Amygdala (tissue), 56 donors: Measurements from ENCODE around the gene SLC17A9.
A peak's percentile ranks its signal among the peaks of the same experiment; 100 is the strongest.

ENCODE experiments used
- DNase-seq, 56 donors: peaks; one replicate each; lab custom pipeline; 2025; lab: John Stamatoyannopoulos, UW

The SLC17A9 gene

DNA sequence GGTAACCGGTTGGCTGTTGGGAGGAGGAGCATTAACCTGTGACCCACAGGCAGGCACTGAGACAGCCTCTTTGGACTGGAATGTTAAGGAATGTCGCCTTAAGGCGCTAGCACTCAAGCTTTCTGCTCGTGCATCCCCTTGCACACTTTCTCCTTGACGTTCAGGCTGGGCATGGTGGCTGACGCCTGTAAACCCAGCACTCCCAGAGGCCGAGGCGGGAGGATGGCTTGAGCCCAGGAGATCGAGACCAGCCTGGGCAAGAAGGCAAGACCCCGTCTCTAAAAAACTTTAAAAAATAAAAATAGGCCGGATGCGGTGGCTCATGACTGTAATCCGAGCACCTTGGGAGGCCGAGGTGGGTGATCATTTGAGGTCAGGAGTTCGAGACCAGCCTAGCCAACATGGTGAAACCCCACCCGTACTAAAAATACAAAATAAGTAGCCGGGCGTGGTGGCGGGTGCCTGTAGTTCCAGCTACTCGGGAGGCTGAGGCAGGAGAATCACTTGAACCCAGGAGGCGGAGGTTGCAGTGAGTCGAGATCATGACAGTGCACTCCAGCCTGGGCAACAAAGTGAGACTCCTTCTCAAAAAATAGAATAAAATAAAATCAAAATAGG lies 16.4 kb upstream of the SLC17A9 start:
- DNase-seq, result no peak

DNA sequence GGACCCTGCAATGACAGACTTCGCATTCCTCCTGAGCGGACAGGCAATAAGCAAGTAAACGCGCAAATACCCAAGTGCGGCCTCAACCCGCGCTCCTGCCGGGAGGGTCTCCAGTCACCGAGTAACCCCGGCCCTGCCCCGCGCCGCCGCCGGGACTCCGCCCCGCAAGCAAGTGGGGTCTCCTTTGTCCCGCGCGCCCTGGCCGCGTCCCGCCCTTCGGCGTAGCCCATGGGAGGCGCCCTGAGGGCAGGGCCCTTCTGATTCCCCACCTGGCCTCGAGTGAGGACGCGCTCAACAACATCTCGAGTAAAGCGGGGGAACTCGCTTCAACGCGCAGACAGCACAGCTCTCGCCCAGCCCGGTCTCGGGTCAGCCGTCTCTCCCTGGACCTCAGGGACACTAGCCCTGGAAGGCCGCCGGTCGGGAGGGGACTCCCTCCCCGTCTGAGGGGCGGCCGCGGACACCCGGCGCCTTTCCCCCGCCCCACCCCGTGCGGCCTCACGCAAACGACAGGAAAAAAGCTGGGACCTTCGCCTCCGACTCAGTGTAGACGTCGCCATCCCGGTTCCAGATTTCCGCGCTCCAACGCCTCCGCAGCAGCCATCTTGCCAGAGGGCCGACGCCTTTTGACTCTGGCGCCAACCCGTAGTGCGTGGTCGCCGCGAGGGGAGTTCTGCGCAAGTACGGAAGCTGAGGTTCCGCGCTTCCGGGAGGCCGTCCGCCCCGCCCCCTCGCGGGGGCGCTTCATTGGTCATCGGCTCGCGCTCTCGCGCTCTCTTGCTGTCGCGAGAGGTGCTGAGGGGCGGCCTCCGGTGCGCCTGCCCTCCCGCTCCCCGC lies 15.0 kb upstream of the SLC17A9 start:
- peak; percentile 54 to 95 (median 89) for DNase-seq

DNA sequence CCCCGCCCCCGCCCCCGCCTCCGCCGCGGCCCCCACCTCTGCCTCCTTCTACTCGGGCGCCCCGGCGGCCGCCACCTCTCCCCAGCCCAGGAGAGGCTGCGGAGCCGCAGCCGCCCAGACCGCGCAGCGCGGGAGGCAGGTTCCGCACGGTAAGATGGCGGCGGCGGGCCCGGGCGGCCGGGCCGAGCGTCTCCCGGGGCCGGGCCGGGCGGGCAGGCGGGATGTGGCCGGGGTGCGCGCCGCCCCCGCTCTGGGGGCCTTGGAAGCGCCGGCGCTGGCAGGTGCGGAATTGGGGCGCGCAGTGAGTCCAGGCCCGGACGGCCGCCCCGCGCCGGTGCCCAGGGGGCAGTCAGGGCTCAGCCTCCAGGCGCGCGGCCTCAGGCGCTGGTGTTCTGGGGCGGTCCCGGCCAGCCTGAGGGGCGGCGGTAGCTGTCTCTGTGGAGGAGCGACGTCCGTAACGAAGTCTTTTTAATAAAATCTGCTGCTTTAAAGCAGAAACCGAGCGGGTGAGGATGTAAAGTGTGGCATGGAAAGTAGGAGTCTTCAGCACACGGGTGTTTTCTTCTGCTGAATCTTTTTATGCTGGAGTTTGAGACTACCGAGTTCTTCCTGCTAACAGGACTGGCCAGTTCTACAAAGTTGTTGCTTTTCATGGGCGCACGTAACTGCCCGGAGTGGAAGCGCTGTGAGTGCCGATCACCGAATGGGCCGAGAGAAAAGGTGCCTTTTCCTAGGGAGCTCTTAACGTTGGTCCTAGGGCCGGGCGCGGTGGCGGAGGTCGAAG lies 14.2 kb upstream of the SLC17A9 start, which contains the start of gene GID8:
GID8 (plus strand) TSS at position 43 of the 784 bp plus-strand sequence. CDS start 3,356 bp downstream, outside the sequence.
- DNase-seq, result peak in 12 of 56 donors; percentile 20 to 70 (median 53)

DNA sequence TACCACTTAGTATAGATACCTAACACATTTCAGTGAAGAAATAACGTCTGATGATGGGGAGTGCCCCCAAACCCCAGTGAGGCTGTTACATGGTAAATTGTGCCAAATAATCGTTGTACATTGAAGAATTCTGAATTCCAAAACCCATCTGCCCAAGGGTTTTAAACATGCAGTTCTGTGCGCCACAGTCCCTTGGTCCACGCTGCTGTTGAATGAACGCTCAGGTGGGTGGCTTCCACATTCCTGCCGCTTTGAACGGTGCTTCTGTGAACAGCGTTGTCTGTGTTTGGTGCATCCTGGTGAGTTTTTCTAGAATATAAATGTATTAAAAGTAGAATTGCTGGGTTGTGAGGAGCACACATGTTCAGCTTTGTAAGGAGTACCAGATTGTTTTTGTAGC lies 11.6 kb upstream of the SLC17A9 start:
- no peak for DNase-seq

DNA sequence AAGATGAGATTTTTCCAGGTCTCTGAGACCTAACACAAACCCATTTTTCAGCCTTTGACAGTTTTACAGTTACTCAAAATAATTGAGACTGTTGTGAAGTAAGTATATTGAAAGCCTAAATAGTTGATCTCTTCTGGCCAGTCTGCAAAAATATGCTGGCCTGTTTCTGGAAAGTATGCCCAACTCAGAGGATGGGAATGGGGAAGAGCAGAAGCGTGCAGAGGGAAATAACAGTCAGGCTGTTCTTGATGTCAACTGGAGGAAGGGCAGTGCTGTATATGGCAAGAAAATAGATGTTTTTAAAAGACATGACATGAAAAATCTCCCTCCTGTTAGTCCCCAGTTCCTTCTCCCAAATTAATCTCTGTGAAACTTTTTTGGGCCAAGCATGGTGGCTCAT lies 10.7 kb upstream of the SLC17A9 start:
- DNase-seq, result no peak

DNA sequence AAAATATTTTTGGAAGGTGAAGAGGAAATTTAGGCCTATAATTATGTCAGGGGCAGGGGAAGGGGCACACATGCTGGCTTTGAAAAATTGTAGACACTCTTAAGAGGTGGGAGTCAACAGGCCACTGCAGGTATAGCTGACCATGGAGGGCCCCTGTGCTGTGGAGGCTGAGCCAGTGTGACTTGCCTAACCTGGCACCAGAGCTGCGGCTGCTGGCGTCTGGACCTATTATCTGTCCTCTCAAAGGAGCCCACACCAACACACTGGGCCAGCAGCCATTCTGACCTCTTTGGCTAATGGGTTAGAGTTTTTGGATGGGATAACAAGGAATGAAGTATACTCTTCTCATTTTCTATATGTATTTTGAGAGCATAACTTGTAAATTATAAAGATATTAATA lies 10.1 kb upstream of the SLC17A9 start:
- DNase-seq, result no peak

DNA sequence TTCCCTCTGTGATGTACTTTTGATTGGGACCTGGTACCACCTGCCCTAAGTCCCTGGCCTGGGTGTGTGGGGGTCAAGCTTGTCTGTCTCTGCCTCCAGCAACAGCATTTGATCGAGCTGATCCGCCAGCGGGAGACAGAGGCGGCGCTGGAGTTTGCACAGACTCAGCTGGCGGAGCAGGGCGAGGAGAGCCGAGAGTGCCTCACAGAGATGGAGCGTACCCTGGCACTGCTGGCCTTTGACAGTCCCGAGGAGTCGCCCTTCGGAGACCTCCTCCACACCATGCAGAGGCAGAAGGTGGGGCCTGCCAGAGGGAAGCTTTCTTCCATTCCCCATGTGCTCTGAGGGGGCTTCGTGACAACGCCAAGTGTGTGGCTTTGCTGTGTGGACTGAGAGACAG lies 9.1 kb upstream of the SLC17A9 start:
- no peak for DNase-seq

DNA sequence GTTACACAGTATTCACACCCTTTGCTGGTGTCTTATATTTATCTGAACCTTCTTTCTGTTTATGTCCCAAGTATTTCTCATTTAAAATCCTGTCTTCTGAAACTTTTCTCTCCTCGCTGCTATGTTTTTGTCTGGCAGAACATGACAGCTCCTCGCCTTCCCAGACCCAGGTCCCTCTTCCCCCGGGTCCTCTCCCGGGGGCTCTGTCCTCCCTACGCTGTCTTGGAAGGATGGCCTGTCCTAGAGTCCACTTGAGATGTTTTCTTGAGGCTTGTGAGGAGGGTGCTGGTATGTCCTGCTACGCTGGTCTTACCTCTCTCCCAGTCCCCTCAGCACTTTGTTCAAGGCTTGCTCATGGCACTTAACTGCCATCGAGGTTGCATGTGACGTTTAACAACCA lies 8.3 kb upstream of the SLC17A9 start:
- no peak for DNase-seq

DNA sequence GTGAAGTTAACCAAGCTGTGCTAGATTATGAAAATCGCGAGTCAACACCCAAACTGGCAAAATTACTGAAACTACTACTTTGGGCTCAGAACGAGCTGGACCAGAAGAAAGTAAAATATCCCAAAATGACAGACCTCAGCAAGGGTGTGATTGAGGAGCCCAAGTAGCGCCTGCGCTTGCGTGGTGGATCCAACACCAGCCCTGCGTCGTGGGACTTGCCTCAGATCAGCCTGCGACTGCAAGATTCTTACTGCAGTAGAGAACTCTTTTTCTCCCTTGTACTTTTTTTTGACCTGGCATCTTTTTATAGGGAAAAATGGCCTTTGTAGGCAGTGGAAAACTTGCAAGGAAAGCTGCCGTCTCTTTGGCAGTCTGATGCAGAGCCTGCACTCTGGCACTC lies 7.8 kb upstream of the SLC17A9 start:
- no peak for DNase-seq

DNA sequence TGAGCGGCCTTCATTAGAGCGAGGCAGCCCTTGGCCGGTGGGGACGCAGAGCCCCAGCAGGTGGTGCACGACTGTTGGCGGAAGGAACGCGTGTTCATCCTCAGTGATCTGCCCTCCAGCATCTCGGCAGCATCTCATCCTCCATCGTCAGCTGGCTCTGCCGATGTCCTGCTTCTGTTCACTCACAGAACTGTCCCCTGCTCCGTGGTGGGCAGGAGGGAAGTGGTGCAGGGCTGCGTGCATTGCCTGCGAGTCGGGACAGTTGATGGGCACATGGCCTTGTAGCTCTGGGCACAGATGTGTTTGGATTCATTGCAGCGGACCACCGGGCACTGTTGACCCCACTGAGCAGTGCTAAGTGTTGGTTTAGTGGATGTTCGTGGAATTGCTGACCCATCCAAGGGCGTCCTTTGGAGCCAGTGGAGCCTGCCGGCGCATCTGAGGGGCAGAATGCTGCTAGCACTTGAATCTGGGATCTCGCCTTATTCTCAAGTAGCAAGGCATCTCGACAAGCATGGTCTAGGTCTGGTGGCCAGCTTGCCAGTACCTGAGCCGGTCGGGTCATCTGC lies 6.7 kb upstream of the SLC17A9 start:
- no peak for DNase-seq

DNA sequence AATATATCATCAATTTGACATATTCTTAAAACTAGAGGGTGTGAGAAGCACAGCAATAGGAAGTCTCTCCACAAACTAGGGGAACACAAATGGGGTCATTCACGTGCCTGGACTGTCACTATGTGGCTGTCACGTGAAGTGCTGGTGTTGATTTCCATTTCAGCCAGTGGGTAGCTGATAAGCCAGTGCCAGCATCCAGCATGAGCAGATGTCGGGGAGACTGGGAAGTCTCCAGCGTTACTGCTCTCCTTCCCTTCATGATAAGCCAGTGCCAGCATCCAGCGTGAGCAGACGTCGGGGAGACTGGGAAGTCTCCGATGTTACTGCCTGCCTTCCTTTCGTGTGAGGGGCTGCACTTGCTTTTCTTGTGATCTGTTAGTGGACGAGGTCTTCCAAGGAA lies 5.6 kb upstream of the SLC17A9 start:
- no peak for DNase-seq

DNA sequence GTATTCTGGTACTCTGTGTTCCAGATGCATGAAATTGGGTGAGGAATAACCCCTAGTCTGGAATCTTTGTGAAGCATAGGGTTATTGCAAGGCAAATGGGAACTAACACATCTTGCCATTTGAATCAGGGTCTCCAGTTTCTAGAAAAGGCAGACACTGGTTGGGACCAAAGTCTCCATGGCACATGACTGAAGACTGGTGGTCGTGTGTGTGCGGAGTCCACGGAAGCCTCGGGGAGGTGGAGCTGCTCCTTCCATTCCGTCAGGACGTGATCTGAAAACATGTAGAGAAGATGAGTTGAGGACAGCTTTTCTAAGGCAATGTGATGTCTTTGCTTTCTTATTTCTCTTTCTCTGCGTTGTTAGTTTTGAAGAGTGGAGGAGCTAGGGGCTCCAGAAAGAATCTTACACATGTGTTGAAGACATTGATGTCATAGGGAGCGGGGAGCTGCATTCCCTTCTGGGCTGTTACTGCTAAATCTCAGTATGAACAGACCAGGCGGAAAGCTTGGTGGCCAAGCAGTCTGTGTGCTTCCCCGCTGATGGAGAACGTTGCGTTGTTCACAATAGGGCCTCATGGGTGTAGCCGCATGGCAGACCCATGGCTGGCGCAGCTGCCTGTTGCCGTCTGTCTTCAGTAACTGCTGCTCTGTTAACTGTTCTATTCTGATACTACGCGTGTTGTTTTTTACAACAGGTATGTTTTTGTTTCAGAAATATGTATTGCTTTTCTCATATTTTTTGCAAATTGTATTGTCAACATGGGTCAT lies 4.8 kb upstream of the SLC17A9 start:
- DNase-seq, result no peak

DNA sequence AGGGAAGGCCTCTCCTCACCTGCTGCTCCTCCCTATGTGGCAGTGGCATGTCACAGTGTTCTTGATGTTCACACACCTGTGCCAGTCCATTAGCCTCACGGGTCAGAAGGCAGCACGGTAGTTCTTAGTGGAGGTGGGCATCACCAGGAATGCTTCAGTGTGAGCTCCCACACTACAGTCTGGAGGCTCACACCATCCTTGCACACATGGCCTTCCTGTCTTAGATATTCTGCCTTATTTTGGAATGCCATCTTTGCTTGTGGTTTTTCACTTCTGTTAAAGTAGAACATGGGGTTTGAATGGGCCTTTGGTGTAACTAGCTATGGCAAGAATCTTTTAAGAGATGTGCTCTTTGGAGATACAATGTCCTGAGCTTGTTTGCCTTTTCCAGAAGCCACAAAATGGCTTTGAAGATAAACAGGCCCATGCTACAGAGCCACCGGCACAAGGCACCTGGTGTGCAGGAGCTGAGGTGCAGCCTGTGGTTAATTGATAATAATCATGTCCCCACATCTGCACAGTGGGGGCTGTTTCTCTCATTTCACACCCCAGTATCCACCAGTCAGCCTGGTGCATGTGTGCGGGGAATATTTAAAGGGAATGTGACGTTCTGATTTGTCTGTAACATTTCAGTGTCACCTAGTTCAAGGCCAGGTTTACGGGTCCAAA lies 3.2 kb upstream of the SLC17A9 start:
- no peak for DNase-seq

DNA sequence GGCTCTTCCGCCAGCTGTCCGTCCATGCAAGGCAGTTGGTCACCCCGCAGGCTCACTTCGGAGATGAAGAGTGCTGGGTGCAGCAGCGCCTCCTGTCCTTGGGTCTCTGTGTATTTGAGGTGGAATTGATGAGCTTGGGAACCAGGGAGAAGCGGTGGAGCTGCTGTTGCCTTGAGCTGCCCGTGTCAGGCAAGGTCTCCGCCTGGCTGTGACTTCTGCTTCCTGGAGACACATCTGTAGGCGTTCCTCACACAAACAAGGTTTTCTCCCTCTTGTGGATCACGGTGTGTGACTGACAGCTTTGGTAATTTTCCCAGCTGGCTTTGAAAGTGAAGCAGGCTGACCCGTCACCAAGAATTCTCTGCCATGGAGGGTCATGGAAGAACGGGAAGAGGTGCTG lies 2.5 kb upstream of the SLC17A9 start:
- DNase-seq, result no peak

DNA sequence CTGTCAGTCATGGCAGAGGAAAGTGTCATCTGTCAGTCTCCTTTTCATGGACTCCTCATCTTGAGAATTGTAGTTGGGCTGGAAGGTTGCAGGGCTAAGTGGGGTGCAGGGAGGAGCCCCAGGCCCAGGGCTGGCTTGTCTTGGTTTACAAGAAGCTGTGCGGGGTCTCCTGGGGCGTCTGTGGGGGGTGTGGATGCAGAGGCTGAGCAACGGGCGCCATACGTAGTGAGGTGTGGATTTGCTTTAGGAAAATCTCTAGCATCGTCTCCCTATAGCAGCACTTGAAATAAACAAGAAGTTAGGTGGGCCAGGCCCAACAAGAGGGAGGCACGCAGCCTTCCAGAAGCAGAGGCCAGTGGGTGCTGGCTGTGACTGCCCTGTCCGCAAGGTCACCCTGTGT lies 1.8 kb upstream of the SLC17A9 start:
- no peak for DNase-seq

DNA sequence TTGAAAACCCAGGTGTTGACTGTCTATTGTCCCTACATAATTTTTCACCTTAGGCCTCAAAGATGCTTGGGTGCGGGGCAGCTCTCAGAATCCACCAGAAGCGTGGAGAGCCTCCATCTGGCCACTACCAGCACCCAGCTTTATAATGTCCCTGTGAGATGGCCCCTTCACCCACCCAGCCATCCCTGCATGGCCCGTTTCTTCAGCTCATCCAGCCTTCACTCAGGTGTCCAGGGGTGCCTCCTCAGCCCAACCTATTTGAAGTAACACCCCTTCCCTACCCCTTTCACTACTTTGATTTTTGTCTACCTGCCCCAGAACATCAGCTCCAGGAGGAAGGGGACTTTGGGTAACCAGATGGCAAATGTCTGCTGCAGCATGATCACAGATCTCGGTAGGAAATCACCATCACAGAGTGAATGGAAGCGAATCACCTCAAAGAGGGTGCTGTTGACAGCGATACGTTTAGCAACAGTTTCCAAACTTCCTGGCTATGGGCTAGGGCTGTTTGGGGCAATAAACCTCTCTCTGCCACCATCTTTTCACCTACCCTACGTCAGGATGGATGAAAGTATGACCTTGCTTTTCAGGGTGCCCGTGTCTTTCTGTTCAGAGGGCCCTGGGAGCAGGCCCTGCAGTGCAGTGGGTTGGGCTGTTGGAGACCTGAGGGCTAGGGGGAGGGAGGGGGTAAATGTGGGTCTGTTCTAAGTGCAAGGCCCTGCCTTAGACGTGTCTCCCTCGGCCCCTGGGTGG lies 1.2 kb upstream of the SLC17A9 start:
- no peak for DNase-seq

DNA sequence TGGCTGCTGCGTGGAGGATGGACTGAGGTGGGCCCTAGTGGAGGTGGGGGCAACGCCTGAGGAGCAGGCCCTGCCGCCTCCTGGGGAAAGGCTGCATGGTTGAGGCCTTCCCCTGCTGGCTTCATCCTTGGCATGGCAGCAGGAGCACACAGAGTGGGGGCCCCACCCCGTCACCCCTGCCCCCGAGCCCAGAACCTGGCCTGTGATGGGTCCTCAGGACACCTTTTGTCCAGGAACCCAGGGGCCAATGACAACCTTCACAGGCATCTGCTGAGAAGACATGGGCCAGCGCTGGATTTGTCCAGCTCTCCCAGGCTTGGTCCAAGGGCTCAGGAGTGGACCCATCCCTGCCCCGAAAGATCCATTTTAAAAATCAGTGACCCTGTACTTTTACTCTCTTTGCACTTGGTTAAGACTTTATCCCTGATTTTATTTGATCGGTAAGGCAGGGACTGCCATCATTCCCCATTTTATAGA lies 575 bp upstream of the SLC17A9 start:
- DNase-seq, result no peak

DNA sequence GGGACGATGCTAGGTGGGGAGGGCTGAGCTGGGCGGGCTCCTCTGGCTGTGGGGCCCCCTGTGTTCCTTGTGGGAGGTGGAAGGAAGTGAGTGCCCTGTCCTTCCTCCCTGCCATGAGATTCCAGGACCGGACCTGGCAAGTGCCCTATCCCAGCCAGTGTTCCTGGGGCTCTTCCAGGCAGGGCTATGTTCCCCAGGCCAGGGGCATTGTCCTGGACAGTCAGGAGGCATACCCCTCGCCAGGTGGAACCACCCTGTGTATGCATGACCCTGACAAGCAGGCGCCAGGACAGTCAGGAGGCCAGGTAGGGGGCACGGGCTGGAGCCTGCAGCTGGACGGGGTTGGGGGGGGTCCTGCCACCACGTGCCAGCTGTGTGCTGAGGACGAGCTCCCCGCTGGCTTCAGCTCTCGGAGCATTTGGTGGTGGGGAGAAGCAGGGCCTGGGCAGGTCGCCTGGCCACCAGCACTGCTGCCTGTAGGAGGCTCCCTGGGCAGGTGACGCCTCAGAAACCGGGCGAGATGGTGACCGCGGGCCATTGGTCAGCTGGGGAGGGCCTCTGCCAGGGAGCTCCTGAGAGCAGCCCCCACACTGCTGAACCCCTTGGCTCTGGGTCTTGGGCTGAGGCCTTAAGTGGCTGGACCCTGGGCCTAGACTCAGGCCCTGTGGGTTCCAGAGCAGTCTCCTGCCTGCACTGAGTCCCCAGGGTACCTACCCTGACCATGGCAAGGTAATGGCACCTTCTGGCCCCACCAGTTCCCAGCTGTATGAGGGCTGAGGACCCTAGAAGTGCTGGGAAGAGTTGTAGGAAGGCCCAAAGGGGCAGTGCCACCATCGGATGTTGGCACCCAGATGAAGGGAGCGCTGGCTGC lies 694 bp downstream of the SLC17A9 start:
- DNase-seq, result no peak
